Parathyroid adenoma (tissue), 2 donors: ENCODE measurements around the gene CHST12.

Source experiments
- H2AFZ ChIP-seq: fragments of 300-600 bp; sonication (generic); one replicate; pipeline ENCODE4 v1.7.0; 2017; ENCODE audit warnings: antibody characterized with exemption, mild to moderate bottlenecking
- H3K27ac ChIP-seq: fragments of 300-600 bp; sonication (generic); one replicate; pipeline ENCODE4 v1.7.0; 2017
- H3K27me3 ChIP-seq: fragments of 300-600 bp; sonication (generic); one replicate; pipeline ENCODE4 v1.7.0; 2017; ENCODE audit warnings: low read length; ENCODE audit not compliant: control insufficient read depth, insufficient read depth
- H3K36me3 ChIP-seq: fragments of 300-600 bp; sonication (generic); one replicate; pipeline ENCODE4 v1.7.0; 2017; ENCODE audit warnings: low read length; ENCODE audit not compliant: control insufficient read depth, insufficient read depth
- H3K4me1 ChIP-seq: fragments of 300-600 bp; sonication (generic); one replicate; pipeline ENCODE4 v1.7.0; 2017; ENCODE audit warnings: control low read depth
- H3K4me2 ChIP-seq: fragments of 300-600 bp; sonication (generic); one replicate; pipeline ENCODE4 v1.7.0; 2017; ENCODE audit warnings: low read length
- H3K4me3 ChIP-seq: fragments of 300-600 bp; sonication (generic); one replicate; pipeline ENCODE4 v1.7.0; 2017; ENCODE audit warnings: low read depth, low read length
- H3K79me2 ChIP-seq: fragments of 300-600 bp; sonication (generic); one replicate; pipeline ENCODE4 v1.7.0; 2017; ENCODE audit warnings: control low read depth
- H3K9ac ChIP-seq: fragments of 300-600 bp; sonication (generic); one replicate; pipeline ENCODE4 v1.7.0; 2017; ENCODE audit warnings: mild to moderate bottlenecking
- H3K9me3 ChIP-seq: fragments of 300-600 bp; sonication (generic); one replicate; pipeline ENCODE4 v1.7.0; 2017; ENCODE audit warnings: low read length; ENCODE audit not compliant: control insufficient read depth
- TF ChIP-seq, protein P1 (sequence below): fragments of 300-600 bp; sonication (generic); IDR thresholded peaks from one replicate; pipeline ENCODE4 v1.7.0; 2017; ENCODE audit warnings: antibody characterized with exemption, mild to moderate bottlenecking
- donor health status: primary hyperparathyroidism.

Gene CHST12

DNA sequence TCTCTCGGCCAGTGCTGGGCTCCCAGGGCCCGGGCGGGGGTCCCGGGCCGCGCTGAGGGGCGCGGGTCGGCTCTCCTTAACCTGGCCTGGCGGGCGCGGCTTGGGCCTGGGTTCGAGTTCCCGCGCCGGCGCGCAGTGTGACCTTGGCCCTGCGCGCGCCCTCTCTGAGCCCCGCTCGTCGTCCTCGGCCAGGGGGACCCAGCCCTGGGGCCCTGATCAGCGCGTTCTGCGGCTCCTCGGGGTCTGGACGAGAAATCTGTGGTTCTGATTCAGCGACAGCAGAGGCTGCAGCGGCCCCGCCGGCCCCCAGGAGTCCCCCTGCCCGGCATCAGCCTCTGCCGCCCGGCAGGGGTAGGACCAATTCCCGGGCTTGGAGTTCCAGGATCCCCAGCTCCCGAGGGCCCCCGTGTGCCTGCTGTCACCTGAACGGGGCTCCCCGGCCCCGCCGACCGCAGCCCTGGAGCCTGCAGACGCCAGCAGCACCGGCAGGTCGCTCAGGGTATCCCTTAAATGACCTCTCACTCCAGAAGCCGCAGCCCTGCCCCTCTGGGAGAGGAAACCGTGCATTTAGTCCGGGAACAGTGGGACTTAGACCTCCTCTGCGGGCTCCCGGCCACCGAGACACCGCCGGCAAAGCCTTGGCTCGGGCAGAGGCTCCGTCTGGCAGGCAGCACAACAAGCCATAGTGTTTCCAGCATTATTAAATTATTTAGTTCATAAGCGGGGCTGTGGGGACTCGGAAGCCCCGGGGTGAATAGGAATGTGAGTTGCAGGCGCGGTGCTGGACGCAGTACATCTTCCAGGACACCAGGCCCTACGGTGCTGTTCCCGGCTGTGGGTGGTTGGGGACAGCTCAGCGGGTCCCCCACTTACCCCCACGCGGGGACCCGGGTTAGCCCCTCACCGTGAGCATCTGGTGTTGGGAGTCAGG is 572 bp downstream of the CHST12 start:
- H3K4me1 ChIP-seq: peaks cover 10% of the 10 kb centered on the region
- no peaks in the 10 kb centered on the region for H3K36me3 ChIP-seq
- H3K4me3 ChIP-seq: peak overlapping the region; percentile 63
- H3K27me3 ChIP-seq: no peaks in the 10 kb centered on the region
- peaks cover 2% of the 10 kb centered on the region for H3K79me2 ChIP-seq
- no peaks in the 10 kb centered on the region for H3K9me3 ChIP-seq
- H3K9ac ChIP-seq: peak overlapping the region; percentile 21
- H3K4me2 ChIP-seq: peak overlapping the region; percentile 85
- peak overlapping the region; percentile 24 for H3K27ac ChIP-seq
- TF ChIP-seq, protein P1, sequence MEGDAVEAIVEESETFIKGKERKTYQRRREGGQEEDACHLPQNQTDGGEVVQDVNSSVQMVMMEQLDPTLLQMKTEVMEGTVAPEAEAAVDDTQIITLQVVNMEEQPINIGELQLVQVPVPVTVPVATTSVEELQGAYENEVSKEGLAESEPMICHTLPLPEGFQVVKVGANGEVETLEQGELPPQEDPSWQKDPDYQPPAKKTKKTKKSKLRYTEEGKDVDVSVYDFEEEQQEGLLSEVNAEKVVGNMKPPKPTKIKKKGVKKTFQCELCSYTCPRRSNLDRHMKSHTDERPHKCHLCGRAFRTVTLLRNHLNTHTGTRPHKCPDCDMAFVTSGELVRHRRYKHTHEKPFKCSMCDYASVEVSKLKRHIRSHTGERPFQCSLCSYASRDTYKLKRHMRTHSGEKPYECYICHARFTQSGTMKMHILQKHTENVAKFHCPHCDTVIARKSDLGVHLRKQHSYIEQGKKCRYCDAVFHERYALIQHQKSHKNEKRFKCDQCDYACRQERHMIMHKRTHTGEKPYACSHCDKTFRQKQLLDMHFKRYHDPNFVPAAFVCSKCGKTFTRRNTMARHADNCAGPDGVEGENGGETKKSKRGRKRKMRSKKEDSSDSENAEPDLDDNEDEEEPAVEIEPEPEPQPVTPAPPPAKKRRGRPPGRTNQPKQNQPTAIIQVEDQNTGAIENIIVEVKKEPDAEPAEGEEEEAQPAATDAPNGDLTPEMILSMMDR: no peak
- H2AFZ ChIP-seq: peak overlapping the region; percentile 72

DNA sequence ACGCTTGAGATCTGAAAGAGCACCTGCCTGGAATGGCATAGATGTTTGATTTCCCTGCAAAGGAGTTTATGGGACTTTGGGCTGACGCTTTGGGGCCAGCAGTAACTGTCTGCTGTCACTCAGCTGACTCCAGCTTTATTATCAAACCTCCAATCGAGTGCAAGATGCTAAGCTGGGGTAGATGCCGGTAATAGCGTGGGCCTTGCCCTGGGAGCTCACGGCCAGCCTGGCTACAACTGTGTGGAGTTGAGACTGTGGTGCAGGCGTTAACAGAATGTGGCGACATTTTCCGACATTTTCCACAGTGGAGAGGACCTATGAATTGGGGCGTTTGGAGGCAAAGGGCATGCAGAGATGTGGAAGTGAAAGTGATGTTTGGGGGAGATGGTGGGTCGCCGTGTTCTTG is 1.3 kb downstream of the CHST12 start:
- Histone ChIP-seq H3K9me3 (no peaks in the 10 kb centered on the region), H3K9ac (no peak overlapping the region), H3K27me3 (no peaks in the 10 kb centered on the region), H3K4me2 (peak overlapping the region; percentile 85), H2AFZ (no peak overlapping the region), H3K27ac (peak overlapping the region; percentile 24), H3K4me1 (peaks cover 5% of the 10 kb centered on the region), H3K36me3 (no peaks in the 10 kb centered on the region), H3K79me2 (peaks cover 2% of the 10 kb centered on the region), H3K4me3 (peak overlapping the region; percentile 63)
- TF ChIP-seq, protein P1: no peak

DNA sequence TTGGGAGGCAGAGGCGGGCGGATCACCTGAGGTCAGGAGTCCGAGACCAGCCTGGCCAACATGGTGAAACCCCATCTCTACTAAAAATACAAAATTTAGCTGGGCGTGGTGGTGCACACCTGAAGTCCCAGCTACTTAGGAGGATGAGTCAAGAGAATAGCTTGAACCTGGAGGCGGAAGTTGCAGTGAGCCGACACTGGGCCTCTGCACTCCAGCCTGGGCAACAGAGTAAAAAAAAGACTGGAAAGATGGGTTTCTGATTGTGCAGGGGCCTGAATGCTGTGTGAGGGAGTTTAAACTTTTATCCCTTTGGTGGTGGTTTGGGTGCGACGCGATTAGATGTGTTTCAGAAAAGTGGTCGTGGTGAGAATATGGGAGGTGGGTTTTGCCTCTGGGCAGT is 1.8 kb downstream of the CHST12 start:
- peaks cover 1% of the 10 kb centered on the region for H3K4me1 ChIP-seq
- no peak overlapping the region for H3K27ac ChIP-seq
- H3K27me3 ChIP-seq: no peaks in the 10 kb centered on the region
- no peak overlapping the region for H3K4me2 ChIP-seq
- H3K79me2 ChIP-seq: peaks cover 5% of the 10 kb centered on the region
- no peak overlapping the region for H3K9ac ChIP-seq
- H3K4me3 ChIP-seq: no peak overlapping the region
- H3K9me3 ChIP-seq: no peaks in the 10 kb centered on the region
- no peak overlapping the region for H2AFZ ChIP-seq
- TF ChIP-seq, protein P1: no peak
- H3K36me3 ChIP-seq: no peaks in the 10 kb centered on the region

DNA sequence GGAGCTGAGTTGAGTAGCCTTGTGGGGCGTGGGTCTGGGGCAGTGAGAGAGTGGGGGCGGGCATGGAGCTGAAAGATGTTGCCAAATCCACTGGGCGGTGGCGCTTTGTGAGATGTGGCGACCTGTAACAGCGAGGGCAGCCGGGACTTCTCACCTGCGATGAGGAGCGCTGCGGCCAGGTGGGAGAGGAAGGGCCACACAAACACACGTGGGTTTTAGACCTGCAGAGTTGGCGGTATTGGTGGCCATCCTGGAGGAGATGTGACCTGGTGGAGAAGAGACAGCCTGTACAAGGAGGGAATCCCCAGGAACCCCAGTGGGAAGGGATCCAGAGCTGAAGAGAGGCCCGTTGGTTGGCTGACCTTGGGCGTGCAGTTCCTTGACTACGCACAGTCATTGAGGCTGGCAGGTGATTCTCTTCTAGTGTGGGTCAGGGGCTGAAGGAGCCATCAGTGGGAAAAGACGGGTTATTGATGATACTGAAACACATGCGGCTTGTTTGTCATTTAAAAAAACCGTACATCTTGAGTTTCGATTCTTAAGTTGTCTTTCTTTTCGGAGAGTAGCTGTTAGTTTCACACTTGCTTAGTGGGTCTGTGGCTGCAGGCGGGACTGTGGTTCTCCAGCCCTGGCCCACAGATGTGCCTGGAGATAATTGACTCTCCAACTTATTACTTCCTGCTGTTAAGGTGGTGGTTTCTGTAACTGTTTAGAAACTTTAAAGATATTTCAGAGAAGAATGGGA is 2.4 kb downstream of the CHST12 start:
- no peaks in the 10 kb centered on the region for H3K4me1 ChIP-seq
- H2AFZ ChIP-seq: no peak overlapping the region
- H3K9me3 ChIP-seq: no peaks in the 10 kb centered on the region
- TF ChIP-seq, protein P1: no peak
- no peak overlapping the region for H3K4me2 ChIP-seq
- H3K27me3 ChIP-seq: no peaks in the 10 kb centered on the region
- peaks cover 5% of the 10 kb centered on the region for H3K79me2 ChIP-seq
- H3K36me3 ChIP-seq: no peaks in the 10 kb centered on the region
- H3K9ac ChIP-seq: no peak overlapping the region
- no peak overlapping the region for H3K27ac ChIP-seq
- no peak overlapping the region for H3K4me3 ChIP-seq
